Stimulated activated CD8-positive, alpha-beta memory T cell treated with anti-CD3 and anti-CD28 coated beads, Interleukin-7, amount 100 ng/mL, for 4 hours (primary cell): Measurements from ENCODE around the gene CTBP1.
A peak's percentile ranks its signal among the peaks of the same experiment; 100 is the strongest.

Experiments
- DNase-seq, 2 donors: peaks; one replicate each; pipeline ENCODE4 v3.0.0-alpha.2; 2020; ENCODE audit warnings: low read depth in 2 of 2

The CTBP1 gene

DNA sequence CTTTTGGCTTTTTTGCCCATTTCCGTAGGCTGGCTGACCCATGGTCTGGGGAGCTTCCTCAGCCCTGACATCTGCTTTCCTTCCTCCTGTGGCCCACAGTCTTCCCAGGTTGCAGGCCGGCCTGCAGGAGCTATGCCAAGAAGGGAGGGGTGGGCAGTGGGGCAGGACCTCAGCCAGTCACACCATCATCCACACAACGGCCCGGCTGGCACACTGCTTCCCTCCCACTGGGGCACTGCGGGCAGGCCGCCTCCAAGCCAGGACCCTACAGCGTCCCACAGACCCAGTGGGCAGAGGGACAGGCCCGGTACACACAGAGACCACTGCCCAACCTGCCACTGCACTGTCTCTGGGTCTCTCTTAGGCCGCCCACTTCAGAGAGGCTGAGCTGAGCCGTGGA is 38.0 kb downstream of the CTBP1 start:
- no peak for DNase-seq

DNA sequence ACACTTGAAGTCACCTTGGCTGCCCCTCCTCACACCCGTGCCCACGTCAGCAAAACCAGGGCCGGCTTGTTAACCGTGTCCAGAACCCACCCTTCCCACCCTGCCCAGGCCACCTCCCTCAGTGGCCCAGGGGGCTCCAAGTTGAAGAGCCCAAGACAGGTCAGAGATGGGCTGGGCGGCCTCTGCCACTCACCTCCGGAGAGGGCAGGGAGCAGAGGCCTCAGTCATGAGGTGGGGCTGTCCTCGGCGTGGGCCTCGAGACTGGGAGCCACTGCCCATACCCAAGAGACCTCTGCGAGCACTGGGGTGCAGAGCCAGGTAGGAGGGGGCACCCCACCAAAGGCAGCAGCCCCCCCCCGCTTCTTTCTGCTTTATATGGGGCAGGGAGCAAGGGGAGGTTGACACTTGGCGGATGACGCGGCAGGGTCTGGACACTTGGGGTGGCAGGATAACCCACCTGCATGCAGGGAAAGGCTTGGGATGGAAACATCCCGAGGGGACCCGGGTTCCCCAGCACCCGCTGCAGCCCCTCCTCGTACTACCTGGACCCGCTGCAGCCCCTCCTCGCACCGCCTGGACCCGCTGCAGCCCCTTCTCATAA is 38.6 kb downstream of the CTBP1 start:
- no peak for DNase-seq

DNA sequence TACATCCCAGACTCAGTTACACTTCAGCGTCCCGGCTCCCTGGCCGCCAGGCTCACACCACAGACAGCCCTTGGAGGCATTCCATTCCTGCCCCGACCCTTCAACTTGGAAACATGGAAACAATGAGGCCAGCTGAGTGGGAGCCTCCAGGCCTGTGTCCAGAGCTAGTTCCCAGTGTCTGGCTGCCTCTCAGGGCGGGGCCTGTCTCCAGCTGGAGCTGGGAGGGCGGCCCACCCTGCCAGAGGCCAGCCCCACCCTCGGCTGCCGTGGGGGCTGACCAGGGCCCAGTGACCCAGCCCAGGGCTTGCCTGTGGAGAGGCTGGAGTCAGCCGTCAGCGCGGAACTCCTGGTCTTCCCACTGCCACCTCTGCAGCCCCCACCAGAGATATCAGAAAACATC is 39.1 kb downstream of the CTBP1 start:
- no peak for DNase-seq

DNA sequence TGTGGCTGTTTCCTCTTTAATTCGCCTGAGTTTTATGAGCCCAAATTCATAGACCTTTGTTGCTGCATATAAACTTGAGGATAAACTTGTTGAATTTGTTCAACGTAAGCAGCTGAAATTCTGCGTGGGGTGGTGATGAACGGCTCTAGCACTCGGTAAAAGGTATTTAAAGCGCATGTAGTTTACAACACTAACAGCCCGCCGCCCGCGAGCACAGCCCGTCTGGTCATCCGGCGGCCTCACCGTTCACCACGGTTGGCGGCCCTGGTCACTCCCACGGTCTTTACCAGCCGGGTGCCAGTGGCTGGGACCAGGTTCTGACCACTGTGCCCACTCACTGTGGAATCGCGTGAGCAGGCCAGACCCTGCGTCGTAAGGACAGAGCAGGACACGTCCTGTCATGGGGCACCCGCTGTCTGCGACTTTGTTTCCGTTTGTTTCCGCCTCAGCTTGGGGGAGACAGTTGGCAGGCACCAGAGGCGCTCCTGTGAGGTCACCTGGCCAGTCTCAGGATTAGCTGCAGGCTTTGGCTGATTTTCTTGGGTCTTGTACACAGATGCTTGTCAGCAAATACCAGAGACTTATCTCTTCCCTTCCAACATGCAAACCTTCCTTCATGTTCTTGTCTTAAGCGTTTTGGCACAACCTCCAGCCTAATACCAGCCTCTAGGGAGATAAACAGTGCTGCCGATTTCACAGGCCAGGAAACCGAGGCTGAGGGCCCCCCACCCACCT is 39.8 kb downstream of the CTBP1 start:
- DNase-seq = no peak

DNA sequence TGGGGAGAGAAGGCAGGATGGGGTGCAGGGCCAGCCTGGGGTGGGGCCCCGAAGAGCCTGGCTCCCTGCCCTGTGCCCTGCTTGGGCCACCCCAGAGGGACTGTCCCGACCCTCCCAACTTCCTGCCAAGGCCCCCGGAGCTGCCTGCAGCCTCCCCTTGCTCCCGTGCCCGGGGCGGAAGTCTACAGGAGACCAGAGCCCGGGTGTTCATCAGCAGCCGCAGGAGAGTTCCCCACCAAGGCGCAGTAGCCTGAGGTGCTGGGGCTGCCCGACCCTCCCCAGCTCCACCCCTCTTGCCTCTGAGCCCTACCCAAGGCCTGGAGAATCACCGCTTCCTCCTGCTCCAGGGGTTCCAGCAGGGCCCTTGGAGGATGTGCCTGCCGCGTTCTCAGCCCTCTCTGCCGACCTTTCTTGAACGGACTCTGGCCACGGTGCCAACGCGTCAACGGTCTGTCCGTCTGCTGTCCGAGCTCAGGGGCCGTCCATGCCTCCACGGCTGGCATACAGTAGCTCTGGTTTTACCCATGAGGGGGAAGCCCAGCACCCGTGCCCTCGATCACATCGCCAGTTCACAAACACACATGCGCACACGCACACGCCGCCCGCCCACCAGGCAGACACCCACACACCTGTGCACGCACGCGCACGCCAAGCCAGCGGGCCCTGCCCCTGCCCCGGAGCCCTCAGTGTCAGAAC is 40.5 kb downstream of the CTBP1 start:
- no peak for DNase-seq

DNA sequence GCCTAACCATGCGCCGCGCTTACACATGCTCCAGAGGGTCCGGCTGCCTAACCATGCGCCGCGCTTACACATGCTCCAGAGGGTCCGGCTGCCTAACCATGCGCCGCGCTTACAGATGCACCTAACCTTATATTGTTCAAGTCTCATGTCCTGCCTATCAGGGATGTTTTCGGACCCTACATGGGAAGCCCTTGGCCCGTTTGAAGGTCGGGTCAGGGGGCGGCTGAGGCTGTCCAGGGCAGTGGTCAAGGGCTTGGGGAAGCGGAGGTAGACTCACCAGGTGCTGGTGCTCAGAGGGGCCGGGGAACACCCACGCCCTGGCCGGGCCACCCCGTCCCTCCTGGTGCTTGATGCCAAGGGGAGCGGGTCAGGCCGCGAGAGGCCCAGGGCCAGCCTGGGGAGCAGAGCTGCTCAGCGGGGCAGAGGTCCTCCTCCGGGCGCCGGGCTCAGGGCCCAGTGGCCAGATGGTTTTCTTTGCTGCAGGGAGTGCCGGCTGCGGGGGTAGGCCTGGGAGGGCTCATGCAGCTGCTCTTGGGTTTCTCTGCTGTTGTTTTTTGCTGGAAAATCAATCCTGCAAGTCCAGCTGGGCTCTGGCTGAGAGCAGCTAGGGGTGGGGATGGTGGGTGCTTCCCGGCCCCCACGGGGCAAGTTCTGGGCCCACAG is 41.2 kb downstream of the CTBP1 start:
- DNase-seq = no peak

DNA sequence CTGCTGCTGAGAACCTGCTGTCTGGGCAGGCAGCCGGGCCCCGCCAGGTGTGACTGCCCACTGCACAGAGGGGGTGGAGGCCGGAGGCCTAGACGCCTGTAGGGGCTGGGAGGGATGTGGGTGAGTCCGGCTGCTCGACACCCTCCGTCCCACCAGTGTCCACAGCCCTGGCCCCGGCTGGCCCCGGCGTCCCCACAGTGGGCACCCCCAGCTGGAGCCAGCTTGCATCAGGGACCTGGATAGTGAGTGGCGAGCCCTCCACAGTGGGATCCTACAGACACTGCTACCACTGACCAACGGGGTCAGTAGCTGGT is 41.8 kb downstream of the CTBP1 start:
- DNase-seq = no peak

DNA sequence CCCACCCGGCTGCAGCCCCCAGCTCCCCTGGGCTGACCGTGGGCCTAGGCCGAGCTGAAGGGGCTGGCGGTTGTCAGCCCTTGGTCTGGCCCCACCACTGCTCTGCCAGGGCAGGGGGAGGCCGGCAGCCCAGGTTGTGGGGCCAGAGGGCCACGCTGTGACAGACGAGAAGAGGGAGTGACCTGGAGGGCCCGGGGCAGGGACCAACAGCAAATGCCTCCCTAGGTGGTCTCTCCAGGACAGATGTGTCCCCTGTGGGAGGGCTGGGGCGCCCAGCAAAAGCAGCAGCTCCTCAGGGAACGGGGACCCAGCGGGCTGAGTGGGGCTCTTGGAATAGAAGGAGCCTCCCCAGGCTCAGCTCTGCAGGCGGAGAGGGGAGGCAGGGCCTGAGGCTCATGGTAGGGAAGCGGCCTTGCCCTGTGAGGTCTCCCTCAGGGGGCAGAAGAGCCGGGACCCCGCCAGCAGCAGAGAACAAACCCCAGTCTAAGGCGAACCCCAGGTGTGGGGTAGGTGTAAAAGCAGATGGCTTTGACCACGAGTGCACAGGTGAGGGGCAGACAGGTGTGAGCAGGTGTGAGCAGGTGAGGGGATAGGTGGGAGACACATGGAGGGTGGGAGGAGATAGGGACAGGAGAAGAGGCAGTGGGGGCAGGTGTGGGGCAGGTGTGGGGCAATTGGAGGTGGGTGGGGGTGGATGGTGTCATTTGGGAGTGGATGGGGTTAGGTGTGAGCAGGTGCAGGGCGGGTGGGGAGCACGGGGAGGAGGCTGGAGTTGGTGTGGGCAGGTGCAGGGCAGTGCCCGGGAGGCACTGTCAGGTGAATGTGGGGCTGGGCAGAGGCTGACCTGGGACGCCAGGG is 42.4 kb downstream of the CTBP1 start:
- DNase-seq = no peak

DNA sequence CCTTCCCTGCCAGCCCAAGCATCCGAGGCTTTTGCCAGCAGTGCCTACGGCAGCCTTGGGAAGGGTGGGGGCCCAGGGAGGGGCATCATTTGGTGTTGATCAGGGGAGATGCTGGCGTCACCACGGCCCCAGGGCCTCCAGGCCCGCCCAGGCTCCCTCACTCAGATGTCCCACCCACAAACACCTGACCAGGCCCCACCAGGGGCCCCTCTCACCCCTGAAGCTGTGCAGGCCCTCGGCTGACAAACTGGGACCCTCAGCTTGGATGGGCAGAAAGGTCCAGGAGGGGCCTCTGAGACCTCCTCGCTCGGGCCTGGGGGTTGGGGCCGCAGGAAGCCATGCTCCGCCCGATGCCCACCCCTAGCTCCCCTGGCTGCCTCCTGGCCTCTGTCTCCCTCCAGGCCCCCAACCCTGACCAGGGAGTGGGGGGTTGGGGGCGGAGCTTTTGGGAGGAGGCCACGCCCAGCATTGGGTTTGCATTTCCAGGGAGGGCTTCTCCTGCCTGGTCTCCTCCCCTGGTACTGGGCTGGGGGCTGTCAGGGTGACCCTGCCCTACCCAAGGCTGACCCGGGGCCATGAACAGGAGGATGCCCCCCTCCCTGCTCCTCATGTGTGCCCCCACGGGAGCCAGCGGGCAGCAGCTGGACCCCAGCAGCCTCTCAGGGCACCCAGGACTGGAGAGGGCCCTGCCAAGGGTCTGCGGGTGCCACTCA is 43.2 kb downstream of the CTBP1 start:
- DNase-seq = no peak

DNA sequence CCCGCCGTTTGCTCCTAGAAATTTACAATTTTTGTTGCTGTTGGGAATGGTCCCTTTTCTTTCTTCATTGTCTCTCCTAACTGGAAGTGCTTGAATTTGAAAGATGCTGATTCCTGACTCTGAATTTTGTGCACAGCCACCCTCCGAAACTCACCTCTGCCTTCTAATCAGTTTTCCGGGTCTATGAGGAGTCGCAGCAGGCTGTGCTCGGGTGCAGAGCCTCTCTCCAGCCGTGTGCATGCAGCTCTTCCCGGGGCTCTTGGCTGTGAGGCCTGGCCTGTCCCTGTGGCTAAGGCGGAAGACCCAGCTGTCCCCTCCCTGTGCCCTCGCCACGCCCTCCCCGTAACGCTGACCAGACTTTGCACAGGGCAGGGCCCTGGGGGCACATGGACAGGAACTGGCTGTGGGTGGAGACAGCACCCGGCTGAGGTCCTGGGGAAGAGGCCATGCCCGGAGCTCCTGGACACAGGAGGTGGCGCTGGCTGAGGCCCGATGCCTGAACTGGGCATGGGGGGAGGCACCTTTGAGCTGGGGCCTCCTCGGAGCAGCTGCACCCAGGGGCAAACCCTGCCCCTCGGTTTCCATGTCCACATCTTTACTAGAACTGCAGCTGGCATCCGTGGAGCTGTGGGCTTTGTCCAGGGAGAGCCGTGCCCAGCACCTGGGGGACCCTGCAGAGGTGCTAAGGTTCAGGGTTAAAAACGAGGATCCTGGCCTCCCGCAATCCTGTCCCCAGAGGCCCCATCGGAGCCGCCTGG is 43.9 kb downstream of the CTBP1 start:
- no peak for DNase-seq

DNA sequence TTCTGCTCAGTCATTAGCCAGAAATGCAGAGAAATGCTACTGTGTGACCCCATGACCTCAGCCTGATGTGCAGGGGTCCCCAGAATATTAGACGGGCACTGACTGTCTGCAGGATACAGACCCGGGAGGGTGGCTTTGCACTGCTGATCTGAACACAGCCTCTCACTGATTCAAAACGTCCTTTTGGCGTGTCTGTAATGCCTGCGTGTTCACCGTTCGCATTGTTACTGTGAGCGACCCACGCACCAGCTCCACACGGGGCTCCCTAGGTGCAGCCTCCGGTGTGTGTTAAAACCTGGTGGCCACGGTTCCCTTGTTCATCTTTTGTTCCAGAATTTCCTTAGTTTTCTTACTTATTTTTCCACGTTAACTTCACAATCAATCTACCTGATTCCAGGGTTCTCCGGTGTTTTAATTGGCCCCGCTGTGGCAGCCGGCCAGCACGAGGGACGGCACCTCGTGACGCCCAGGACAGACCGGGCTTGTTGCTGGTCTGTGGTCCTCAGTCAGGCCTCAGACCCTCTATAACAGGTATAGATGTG is 44.6 kb downstream of the CTBP1 start:
- no peak for DNase-seq

DNA sequence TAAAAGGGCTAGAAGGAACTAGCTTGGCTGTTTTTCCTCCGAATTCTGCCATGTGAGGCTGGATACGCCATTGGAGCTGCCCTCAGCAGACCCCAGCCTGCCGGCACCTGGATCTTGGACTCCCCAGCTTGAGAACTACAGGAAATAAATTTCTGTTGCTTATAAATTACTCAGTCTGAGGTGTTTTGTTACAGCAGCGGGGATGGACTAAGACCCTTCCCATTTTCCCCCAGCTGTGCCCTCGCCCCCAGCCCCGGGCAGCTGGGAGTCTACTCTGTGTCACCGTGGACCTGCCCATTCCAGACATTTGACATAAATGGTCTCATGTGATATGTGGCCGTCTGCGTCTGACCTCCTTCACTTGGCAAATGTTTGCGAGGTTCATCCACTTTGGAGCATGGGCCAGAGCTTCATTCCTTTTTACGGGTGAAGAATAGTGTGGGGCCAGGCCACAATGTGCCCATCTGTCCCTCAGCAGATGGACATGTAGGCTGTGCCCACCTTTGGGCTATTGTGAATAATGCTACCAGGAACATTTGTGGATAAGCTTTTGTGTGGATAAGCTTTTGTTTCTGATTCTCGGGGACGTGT is 45.8 kb downstream of the CTBP1 start:
- DNase-seq = no peak

DNA sequence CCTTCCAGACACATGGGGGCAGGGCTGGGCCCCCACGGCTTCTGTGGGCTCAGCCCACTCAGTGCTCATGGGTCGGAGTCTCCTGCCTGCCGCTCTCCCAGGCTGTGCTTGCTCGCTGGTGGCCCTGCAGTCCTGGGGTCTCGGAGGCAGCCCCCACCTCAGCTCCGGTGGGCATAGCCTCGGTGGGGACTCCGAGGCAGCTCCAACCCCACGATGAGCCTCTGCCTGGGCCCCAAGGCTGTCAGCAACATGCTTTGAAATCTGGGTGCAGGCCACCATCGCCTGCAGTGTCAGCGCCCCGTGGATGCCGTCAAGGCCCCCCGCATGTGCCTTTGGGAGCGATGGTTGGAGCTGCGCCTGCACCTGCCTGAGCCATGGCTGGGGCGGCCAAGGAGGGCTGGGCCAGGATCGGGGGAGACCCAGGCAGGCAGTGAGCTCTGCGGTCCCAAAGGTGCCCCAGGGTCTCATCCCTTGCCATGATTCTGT is 46.4 kb downstream of the CTBP1 start:
- no peak for DNase-seq

DNA sequence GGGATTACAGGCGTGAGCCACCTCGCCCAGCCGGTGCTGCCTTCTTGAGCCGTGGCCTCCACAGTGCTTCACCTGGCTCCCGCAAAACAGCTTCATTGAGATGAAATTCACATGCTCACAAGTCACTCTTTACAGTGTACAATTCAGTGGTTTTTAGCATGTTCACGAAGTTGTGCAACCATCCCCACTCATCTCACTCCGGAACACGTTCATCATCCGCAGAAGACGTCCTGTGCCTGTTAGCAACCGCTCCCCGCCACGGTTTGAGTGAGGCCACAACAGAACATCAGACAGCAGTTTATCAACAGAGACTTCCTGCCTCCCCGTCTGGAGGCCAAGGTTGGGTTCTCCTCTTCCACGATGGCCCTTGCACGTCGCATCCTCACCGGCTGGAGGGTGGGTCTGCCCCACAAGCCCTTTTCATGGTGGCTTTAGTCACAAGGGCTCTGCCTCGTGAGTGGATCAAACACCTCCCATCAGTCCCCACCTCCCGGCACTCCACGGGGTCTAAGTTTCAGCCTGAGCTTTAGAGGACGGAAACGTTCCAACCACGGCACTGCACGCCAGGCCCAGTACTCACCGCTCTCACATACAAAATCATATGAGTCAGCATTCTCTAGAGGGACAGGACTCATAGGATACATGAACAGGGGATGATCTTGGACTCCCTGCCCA is 46.9 kb downstream of the CTBP1 start:
- DNase-seq = peak; percentile 68 to 72

DNA sequence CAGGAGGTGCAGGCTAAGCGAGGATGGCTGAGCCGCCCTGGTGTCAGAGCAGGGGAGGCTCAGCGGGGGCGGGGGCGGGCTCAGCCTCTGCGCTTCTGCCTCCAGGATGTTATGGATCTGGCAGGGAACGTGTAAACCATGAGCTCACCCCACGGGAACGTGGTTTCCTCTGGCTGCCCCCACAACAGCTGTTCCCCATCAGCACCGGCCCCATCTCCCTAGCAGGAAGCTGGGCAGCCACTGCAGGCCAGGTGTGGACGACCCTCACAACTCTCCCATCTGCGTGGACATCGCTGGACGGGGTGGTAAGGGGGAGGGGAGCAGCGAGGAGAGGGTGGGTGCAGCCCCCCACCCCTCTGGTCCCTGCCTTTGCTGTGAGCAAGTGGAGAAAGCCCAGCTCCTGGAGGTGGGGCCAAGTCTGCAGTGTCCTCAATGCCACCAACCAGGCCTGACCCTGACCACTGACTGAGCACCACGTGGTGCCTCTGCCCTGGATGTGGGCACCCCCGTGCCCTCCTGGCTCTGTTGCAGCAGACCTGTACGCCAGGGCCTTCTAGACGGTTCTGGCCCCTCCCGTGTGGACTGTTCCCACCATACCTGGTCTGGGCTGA is 48.4 kb downstream of the CTBP1 start:
- no peak for DNase-seq

DNA sequence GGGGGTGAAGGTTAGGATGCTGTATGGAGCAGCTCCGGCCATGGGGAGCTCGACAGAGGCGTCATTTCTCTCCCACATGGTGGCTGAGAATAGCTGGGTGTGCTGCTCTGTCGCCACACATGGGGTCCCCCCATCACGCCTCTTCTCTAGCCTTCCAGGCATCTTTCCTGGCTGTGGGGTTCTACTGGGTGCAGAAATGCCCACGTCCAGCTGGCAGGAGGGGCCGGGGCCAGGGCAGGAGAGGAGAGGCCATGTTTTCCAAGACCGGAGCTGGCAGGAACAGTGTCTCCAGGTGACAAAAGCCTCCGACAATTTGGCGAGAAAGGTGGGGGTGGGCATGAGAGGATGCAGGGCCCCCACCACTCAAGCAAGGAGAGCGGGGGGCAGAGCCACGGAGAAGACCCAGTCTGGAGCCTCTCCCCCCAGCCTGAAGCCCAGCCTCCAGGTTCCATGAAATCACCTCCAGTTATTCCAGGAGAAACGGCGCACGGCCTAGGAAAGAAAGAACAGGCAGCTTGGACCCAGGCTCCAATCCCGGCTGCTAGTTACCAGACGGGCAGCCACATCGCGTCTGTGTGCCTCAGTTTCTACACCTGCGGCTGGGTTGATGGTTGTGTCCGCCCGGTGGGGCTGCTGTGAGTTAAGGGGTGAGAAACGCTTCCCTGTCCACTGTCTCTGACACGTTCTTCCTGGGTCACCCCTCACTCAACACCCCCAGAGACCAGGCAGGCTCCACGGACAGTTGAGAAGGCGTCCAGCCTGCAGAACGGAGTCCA is 49.2 kb downstream of the CTBP1 start:
- DNase-seq = no peak

DNA sequence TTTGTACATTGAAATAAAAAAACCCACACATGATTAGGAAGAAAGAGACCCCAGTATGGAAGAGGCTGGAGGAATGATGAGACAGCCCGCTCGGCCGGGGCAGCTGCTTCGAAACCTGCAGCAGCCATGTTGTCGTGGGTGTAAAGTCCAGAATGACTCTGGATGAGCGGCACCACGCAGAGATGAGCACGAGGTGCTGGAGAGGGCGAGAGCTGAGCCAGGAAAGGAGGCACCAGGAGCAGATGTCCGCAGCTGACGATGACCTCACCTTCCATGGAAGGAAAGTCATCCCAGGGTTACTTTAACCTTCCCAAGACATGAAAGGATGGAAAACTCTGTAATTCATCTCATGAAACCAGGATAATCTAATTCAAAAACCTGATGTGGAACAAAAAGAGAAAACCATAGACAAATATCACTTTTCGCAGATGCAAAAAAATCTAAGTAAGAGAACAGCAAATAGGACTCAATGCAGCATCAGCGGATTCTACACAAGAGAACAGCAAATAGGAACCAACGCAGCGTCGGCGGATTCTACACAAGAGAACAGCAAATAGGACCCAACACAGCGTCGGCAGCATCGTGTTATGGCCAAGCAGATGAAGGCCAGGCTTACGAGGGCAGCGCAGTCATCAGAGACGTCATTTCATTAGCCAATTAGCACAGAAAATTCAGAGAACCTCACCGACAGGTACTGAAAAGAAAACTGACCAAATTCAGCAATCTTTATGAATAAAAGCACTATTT is 50.7 kb downstream of the CTBP1 start:
- no peak for DNase-seq
